HG03095 (cell line): ENCODE data around the gene ADAP1.
"Not testable (repeated sequence)": the region's sequence is repeated elsewhere in the genome, so short reads cannot be mapped to it uniquely, and the experiment has no call there.

Source experiments
- ATAC-seq: cut with Tn5 transposase; IDR thresholded peaks from one replicate; pipeline ENCODE4 v1.9.1; 2021; ENCODE audit warnings: moderate library complexity; ENCODE audit not compliant: unreplicated experiment

The ADAP1 gene

GRCh38 chr7:960269-960871, 5.9 kb upstream of the ADAP1 start:
- no peak for ATAC-seq

- ATAC-seq: not testable (repeated sequence)
Measured at GRCh38 chr7:959740-960139, 5.3 kb upstream of the ADAP1 start.

- ATAC-seq: no peak
Measured at GRCh38 chr7:959271-959670, 4.8 kb upstream of the ADAP1 start.

GRCh38 chr7:958221-959200, 4.0 kb upstream of the ADAP1 start:
- ATAC-seq: no peak

DNA sequence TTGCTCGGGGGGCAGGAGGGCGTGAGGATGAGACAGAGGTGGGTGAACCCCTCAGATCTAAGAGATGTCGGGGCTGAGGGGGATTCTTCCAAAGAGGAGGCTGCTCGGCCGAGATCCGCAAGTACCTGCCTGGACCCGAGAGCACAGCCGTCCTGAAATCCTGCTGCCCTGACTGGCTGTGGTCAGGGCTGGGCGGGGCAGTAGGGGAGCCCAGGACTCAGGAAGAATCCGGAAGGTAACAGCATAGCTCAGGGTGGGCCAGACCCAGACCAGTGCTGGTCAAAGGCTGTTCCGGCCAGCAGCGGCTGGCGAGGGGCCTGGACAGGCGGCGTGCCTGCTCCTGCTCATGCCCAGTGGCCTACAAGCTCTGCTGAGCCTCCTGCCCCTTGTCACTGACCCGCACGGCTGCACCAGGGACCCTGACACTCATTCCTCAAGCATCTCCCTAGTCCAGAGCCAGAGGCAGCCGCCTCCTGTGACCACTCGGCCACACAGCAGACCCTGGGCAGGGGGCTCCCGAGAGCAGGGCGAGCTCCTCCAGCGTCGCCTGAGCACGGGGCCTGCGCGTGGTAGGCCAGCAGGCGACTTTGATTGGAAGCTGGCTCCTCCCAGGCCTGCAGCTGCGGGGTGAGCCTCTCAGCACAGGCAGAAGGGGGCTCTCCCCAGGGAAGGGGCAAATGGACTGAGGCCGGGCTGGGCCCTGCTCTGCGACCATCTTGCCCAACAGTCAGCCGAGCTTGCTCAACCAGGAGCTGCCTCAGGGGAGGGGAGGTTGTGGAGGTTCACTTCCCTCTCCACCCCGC, 3.1 kb upstream of the ADAP1 start:
- ATAC-seq: no peak

GRCh38 chr7:956031-956430, 1.6 kb upstream of the ADAP1 start:
- no peak for ATAC-seq

- ATAC-seq: peak; percentile 4
Measured at GRCh38 chr7:953547-954327, 743 bp downstream of the ADAP1 start.

GRCh38 chr7:952548-953441, 1.7 kb downstream of the ADAP1 start:
- ATAC-seq: no peak

GRCh38 chr7:951881-952547, 2.5 kb downstream of the ADAP1 start:
- no peak for ATAC-seq

DNA sequence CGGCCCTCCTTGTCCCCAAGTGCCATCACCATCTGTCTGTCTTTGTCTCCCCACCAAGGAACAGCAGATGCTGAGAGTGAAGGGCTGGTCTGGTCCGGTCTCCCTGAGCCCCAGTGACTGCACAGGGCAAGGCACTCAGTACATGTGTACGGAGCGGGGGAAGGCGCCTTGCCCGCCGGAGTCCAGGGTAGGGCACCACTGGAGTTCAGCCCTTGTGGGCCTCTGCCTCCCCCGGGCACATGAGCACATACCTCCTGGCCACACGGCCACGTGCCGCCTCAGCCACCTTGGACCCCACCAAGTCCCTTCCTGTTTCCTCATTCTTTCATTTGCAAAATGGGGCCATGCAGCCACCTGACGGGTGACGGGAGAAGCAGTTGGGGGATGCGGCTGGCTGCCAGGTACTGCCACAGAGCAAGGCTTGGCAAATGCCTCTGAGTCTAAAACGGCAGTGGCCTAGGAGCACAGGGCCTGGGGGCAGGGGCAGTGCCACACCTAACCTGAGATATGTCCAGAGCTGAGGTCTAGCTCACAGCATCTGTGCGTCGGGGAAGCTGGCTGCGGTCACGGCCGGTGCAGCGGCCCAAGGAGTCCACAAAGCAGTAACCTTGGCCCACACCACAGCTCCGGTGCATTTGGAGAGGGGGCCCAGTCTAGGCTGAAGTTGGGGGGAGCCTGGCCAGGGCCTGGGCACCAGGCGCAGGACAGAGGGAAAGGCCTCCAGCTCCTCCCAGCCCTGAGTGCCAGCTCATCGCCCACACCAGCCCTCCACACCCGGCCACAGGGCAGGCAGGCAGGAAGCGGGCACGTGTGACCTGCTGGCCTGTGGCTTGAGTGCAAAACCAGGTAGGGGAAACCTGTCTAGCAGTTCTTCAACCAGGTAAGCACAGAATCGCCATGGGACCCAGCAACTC, 5.2 kb downstream of the ADAP1 start:
- ATAC-seq: no peak

DNA sequence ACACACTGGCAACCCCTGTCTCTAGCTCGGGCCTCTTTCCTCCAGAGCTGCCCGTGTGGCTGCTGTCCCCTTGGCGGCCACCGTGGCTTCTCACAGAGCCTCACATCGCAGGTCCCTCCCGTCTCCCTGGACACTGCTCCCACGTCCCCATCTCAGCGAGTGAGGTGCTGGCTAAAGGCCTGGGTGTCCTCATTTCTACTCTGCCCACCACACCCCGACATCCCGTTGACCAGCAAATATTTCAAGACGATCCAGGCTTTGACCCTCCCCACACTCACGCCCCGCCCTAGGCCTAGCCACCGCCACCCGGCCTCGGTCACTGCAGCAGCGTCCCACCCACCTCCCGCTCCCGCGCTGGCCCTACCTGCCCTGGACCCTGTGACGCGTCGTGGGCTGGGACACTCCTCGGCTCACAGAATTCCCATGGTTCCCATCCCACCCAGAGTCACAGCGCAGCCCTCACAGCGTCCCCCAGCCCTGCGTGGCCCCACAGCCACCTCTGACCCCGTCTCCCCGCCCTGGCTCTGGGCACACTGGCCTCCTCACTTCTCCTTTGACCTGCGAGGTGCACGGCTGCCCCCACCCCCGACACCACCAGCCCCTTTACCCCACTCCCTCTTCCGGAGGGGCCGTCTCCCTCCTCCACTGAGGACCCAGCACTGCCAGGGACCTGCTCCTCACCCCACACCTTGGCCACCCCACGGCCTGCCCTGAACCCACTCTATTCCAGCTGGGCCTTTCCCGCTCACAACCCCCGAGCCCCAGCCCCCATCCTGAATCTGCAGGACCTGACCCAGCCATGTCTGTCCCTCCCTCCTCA, 6.9 kb downstream of the ADAP1 start:
- ATAC-seq: no peak

GRCh38 chr7:946256-946996, 8.1 kb downstream of the ADAP1 start:
- no peak for ATAC-seq

- no peak for ATAC-seq
Measured at GRCh38 chr7:945556-946255, 8.8 kb downstream of the ADAP1 start.

DNA sequence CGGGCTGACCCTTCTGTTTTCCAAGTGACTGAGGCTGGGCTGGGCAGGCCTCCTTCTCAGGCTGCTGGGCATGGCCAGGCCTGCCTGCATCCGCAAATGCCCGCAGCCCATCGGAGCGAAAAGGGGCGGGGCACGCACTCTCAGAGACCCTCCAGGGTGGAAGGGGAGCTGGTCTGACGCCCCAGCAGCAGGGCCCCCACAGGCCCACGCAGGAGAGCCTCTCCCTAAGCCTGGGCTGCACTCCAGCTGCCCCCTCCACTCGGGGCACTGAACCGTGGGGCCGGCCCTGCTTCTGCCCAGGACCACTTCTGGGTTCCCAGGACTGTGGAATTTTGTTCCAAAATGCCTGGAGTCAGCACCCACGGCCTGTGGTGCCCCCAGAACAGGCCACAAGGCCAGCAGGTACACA, 9.3 kb downstream of the ADAP1 start:
- ATAC-seq: no peak

DNA sequence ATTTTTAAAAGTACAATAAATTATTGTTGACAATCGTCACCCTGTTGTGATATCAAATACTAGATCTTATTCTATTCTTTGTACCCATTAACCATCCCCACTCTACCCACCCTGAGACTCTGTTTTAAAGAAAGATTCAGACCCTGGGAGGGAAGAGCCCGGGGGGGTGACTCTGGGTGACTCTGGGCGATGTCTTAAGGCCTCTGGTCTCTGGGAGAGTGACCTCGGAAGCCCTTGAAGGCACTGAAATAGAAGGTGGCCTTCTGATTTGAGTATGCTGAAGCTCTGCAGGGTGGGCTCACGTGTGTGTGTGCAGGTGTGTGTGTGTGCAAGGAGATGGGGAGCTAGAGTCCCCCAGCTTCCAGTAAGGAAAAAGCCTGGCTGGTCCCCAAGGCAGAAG, 9.7 kb downstream of the ADAP1 start:
- ATAC-seq: no peak

DNA sequence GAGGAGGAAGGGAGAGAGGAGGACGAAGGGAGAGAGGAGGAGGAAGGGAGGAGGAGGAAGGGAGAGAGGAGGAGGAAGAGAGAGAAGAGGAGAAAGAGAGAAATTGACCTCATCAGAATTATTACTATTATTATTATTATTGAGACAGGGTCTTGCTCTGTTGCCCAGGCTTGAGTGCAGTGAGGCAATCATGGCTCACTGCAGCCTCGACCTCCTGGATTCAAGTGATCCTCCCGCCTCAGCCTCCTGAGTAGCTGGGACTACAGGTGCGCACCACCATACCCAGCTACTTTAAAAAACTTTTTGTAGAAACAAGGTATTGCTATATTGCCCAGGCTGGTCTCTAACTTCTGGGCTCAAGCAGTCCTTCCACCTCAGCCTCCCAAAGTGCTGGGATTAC, 10.7 kb downstream of the ADAP1 start:
- ATAC-seq: not testable (repeated sequence)
